MM.1S (cell line): ENCODE measurements around the gene KCTD5.

ENCODE experiments used
- DNase-seq: peaks from one replicate; pipeline ENCODE4 v3.0.0-alpha.2; 2015
- H2AFZ ChIP-seq: fragments of 300-600 bp; sonication (generic); 2 replicates; pipeline ENCODE4 v1.6.0; 2016; ENCODE audit warnings: antibody characterized with exemption, low read length
- H3F3A ChIP-seq: fragments of 300-600 bp; sonication (generic); 2 replicates; pipeline ENCODE4 v1.6.1; 2016; ENCODE audit warnings: mild to moderate bottlenecking, antibody characterized with exemption, low read length, moderate library complexity, mixed read lengths; ENCODE audit not compliant: insufficient read depth
- H3K27ac ChIP-seq: fragments of 300-600 bp; sonication (generic); 2 replicates; pipeline ENCODE4 v1.5.1; 2016; ENCODE audit warnings: mild to moderate bottlenecking, low read length
- H3K27me3 ChIP-seq: fragments of 300-600 bp; sonication (generic); replicated peaks from 2 replicates; pipeline ENCODE4 v1.6.0; 2016; ENCODE audit warnings: low read length; ENCODE audit not compliant: insufficient read depth
- H3K36me3 ChIP-seq: fragments of 300-600 bp; sonication (generic); replicated peaks from 2 replicates; pipeline ENCODE4 v1.6.1; 2016; ENCODE audit warnings: mild to moderate bottlenecking, low read length, mixed read lengths; ENCODE audit not compliant: insufficient read depth
- H3K4me1 ChIP-seq: fragments of 300-600 bp; sonication (generic); 2 replicates; pipeline ENCODE4 v1.6.1; 2016; ENCODE audit warnings: low read length, mixed read lengths
- H3K4me2 ChIP-seq: fragments of 300-600 bp; sonication (generic); 2 replicates; pipeline ENCODE4 v1.6.0; 2016; ENCODE audit warnings: low read depth, low read length
- H3K4me3 ChIP-seq: fragments of 300-600 bp; sonication (generic); 2 replicates; pipeline ENCODE4 v1.5.1; 2016; ENCODE audit warnings: low read length, mixed read lengths
- H3K79me2 ChIP-seq: fragments of 300-600 bp; sonication (generic); 2 replicates; pipeline ENCODE4 v1.6.1; 2016; ENCODE audit warnings: mixed run types, low read length, mixed read lengths
- H3K9ac ChIP-seq: fragments of 300-600 bp; sonication (generic); 2 replicates; pipeline ENCODE4 v1.6.1; 2016; ENCODE audit warnings: low read length, mixed read lengths
- H3K9me2 ChIP-seq: fragments of 300-600 bp; sonication (generic); replicated peaks from 2 replicates; pipeline ENCODE4 v1.6.1; 2016; ENCODE audit warnings: mild to moderate bottlenecking, low read length, mixed read lengths; ENCODE audit not compliant: insufficient read depth
- H3K9me3 ChIP-seq: fragments of 300-600 bp; sonication (generic); replicated peaks from 2 replicates; pipeline ENCODE4 v1.6.1; 2016; ENCODE audit warnings: mild to moderate bottlenecking, low read length, mixed read lengths; ENCODE audit not compliant: insufficient read depth
- H4K20me1 ChIP-seq: fragments of 300-600 bp; sonication (generic); 2 replicates; pipeline ENCODE4 v1.6.1; 2016; ENCODE audit warnings: mild to moderate bottlenecking, low read length, moderate library complexity, mixed read lengths; ENCODE audit not compliant: insufficient read depth
- EZH2 ChIP-seq: fragments of 300-600 bp; sonication (generic); optimal IDR thresholded peaks from 2 replicates; pipeline ENCODE3; 2017; ENCODE audit warnings: low read depth, mild to moderate bottlenecking, antibody characterized with exemption, low read length, mixed read lengths
- EZH2phosphoT487 ChIP-seq: fragments of 300-600 bp; sonication (generic); IDR thresholded peaks from 2 replicates; pipeline ENCODE4 v1.6.1; 2018; ENCODE audit warnings: antibody characterized with exemption, low read length
- TF ChIP-seq, protein P1 (sequence below): fragments of 300-600 bp; sonication (generic); IDR thresholded peaks from 2 replicates; pipeline ENCODE4 v1.5.1; 2016; ENCODE audit warnings: antibody characterized with exemption, low read length, mixed read lengths

Gene KCTD5

GRCh38 chr16:2738615-2739014, 56.3 kb downstream of the KCTD5 start:
- Histone ChIP-seq H3K4me2 (no peak overlapping the region), H3K4me1 (no peaks in the 10 kb centered on the region), H3K9me2 (no peaks in the 10 kb centered on the region), H4K20me1 (no peaks in the 10 kb centered on the region), H3K4me3 (no peak overlapping the region), H3K36me3 (no peaks in the 10 kb centered on the region), H2AFZ (no peak overlapping the region), H3F3A (no peaks in the 10 kb centered on the region), H3K9me3 (no peaks in the 10 kb centered on the region), H3K79me2 (no peaks in the 10 kb centered on the region), H3K27ac (no peak overlapping the region), H3K27me3 (0 out of 2 replicates have a peak, but pooled peaks cover 2% of the 10 kb centered on the region), H3K9ac (no peak overlapping the region)
- no peak for DNase-seq
- TF ChIP-seq EZH2 (no peak), EZH2phosphoT487 (no peak)
- TF ChIP-seq, protein P1, sequence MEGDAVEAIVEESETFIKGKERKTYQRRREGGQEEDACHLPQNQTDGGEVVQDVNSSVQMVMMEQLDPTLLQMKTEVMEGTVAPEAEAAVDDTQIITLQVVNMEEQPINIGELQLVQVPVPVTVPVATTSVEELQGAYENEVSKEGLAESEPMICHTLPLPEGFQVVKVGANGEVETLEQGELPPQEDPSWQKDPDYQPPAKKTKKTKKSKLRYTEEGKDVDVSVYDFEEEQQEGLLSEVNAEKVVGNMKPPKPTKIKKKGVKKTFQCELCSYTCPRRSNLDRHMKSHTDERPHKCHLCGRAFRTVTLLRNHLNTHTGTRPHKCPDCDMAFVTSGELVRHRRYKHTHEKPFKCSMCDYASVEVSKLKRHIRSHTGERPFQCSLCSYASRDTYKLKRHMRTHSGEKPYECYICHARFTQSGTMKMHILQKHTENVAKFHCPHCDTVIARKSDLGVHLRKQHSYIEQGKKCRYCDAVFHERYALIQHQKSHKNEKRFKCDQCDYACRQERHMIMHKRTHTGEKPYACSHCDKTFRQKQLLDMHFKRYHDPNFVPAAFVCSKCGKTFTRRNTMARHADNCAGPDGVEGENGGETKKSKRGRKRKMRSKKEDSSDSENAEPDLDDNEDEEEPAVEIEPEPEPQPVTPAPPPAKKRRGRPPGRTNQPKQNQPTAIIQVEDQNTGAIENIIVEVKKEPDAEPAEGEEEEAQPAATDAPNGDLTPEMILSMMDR = no peak

GRCh38 chr16:2739625-2740430, 57.5 kb downstream of the KCTD5 start:
- Histone ChIP-seq H3K9me3 (no peaks in the 10 kb centered on the region), H3K4me1 (no peaks in the 10 kb centered on the region), H3F3A (no peaks in the 10 kb centered on the region), H3K4me2 (no peak overlapping the region), H2AFZ (no peak overlapping the region), H3K27ac (no peak overlapping the region), H3K79me2 (no peaks in the 10 kb centered on the region), H3K9me2 (no peaks in the 10 kb centered on the region), H3K9ac (no peak overlapping the region), H3K4me3 (no peak overlapping the region), H4K20me1 (no peaks in the 10 kb centered on the region), H3K27me3 (peaks cover 11% of the 10 kb centered on the region; the same call in 1 of the 2 replicates), H3K36me3 (no peaks in the 10 kb centered on the region)
- no peak for TF ChIP-seq EZH2phosphoT487
- no peak for DNase-seq

GRCh38 chr16:2740476-2740875, 58.2 kb downstream of the KCTD5 start:
- Histone ChIP-seq H3K79me2 (no peaks in the 10 kb centered on the region), H4K20me1 (no peaks in the 10 kb centered on the region), H3K4me2 (no peak overlapping the region), H3K4me1 (no peaks in the 10 kb centered on the region), H3K4me3 (no peak overlapping the region), H2AFZ (no peak overlapping the region), H3K9me2 (no peaks in the 10 kb centered on the region), H3K27ac (no peak overlapping the region), H3K9me3 (no peaks in the 10 kb centered on the region), H3K27me3 (peaks cover 17% of the 10 kb centered on the region; the same call in 1 of the 2 replicates), H3F3A (no peaks in the 10 kb centered on the region), H3K36me3 (no peaks in the 10 kb centered on the region), H3K9ac (no peak overlapping the region)
- no peak for TF ChIP-seq EZH2phosphoT487
- TF ChIP-seq, protein P1 = no peak
- no peak for TF ChIP-seq EZH2
- DNase-seq = no peak

DNA sequence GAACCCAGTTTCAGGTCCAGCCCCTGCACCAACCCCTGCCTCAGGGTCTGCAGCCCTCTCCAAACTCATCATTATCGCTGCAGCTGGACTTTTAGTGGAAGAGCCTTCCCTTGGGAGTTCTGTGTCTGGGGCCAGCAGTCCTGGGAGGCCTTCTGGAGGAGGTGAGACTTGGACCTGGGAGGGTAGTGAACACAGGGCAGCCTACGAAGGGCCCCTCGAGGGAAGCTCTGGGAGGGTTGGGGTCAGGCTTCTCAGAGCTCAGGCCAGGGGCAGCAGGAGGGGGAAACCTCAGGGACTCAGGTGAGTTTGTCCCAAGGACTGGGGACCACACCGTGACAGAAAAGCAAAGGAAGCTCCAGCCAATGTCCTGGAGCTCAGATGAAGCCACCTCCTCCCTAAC, 58.8 kb downstream of the KCTD5 start:
- no peak overlapping the region for H3K27ac ChIP-seq

More for the DNA sequence above, 58.8 kb downstream of the KCTD5 start:
- DNase-seq = no peak
- Histone ChIP-seq H3F3A (no peaks in the 10 kb centered on the region), H3K4me2 (no peak overlapping the region), H3K36me3 (no peaks in the 10 kb centered on the region), H2AFZ (no peak overlapping the region), H3K9ac (no peak overlapping the region), H3K9me2 (no peaks in the 10 kb centered on the region), H3K9me3 (no peaks in the 10 kb centered on the region), H4K20me1 (no peaks in the 10 kb centered on the region), H3K27me3 (peaks cover 19% of the 10 kb centered on the region; the same call in 1 of the 2 replicates), H3K4me1 (no peaks in the 10 kb centered on the region), H3K4me3 (no peak overlapping the region), H3K79me2 (no peaks in the 10 kb centered on the region)
- TF ChIP-seq EZH2phosphoT487 (no peak), EZH2 (no peak)
- TF ChIP-seq, protein P1 = no peak
